D721Med (cell line): Measurements from ENCODE around the gene KLHL26.

ENCODE experiments used
- DNase-seq: peaks from one replicate; pipeline ENCODE4 v3.0.0; 2011; ENCODE audit warnings: low spot score; ENCODE audit not compliant: insufficient read length
- FAIRE-seq: peaks from 2 replicates; lab custom pipeline; 2011; peaks lifted over from hg19 to GRCh38; lab: Jason Lieb, UNC
- CTCF ChIP-seq: IDR thresholded peaks from 2 replicates; pipeline ENCODE4 v1.5.1; 2012; ENCODE audit warnings: mild to moderate bottlenecking, control low read depth; ENCODE audit not compliant: insufficient read depth; ENCODE audit errors: missing control alignments

Gene KLHL26

GRCh38 chr19:18603958-18604819, 32.6 kb upstream of the KLHL26 start:
- no peak for TF ChIP-seq CTCF
- FAIRE-seq = no peak
- DNase-seq = no peak

DNA sequence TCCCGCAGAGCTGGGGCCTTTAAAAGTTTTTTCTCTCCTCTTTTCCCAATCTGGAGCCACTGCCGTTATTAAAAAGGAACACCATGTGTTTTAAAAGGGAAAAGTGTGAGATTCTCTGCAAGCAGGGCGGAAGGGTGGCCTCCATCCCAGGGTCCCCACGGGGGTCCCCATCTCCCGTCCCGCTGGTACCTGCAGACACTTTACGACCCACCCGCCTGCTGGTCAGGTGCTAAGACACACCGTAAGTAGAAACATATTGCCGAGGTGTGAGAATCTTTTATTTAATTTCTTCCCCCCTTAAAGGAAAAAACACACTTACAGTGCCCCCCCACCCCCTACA, 32.0 kb upstream of the KLHL26 start:
- no peak for FAIRE-seq
- DNase-seq = no peak
- TF ChIP-seq CTCF = no peak

DNA sequence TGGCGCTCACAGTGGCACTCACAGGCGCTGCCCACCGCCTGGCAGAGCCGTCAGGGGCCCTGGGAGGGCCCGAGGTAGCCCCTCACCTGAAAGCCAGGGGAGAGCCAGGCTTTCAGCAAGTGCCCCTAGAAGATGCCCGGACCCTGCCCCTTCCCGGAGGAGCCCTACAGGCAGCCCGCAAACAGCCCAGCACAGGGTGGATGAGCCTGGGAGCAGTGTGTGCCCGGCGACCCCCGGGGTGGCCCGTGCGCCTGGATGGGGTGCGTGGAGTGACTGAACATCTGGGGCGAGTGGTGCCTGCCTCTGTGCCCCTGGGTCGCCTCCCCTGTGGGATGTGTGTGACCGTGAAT, 31.7 kb upstream of the KLHL26 start:
- no peak for TF ChIP-seq CTCF
- no peak for FAIRE-seq
- no peak for DNase-seq

DNA sequence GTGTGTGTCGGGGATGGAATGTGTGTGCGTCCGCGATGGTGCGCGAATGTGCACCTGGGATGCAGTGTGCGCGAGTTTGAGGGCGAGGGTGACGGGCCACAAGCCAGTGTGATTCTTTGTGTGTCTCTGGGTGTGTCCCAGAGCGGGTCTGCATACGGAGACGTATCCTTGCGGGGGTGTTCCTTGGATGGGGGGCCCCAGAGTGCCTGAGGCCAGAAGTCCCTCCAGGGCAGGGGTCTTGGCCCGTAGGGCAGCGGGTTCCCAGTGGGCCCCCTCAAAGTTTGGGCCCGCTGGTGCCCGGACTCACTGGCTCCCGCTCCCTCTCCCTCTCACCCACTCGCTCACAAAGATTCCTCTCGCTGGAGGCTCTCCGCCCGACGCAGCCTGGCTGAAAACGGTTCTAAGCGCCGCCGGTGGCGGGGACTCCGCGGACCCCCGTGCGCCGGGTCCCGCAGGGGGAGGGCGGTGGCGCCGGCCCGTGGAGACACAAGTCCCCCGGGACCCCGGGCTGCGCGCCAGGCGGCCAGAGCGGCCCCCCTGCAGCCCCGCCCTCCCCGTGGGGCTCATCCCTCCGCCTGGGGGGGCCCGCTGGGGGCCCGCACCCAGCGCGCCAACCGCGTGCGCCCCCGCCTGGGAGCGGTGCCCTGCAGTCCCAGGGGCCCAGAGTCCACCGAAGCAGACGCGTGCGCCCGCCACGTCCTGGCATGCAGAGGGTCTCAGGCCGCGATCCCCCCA, 31.1 kb upstream of the KLHL26 start:
- TF ChIP-seq CTCF = no peak
- no peak for FAIRE-seq

DNA sequence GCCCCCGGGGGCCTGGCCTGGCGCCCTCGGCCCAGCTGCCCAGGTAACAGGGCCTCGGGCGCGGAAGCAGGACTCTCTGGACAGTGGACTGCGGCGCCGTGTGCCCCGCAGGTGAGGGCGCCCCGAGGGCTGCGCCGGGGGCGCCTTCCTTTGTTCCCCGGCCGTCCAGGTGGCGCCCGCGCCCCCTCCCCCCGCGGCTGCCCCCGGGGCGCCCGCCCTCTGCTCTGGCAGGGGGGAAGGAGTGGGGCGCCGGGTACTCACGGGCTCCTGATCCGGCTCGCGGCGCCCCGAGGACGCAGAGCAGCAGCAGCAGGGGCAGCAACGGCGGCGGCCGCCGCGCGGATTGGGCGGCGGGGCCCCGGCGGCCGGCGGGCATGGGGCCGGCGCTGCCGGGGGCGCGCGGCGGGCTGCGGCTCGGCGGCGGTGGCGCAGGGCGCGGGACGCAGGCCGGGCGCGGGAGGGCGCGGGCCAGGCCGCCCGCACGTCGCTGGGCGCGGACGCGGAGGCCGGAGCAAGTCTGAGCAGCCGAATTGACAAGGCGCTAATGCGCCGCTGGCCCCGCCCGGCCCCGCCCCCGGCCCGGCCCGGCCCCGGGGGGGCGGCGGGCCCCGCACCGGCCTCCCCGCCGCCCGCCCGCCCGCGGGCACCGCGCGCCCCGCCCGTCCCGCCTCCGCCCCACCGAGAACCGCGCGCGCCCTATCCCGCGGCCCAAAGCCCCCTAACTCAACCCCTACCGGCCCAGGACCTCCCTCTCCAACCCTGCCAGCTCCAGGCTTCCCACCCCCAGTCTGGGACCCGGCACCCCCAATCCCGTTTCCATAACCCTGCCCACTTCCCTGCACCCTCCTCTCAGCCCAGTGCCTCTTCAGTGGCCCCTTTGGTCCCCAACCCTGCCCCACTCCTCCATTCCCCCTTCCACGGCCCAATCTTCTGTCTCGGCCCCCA, 30.3 kb upstream of the KLHL26 start, which contains the start of gene CRLF1:
Gene CRLF1, minus strand, starts transcription at position 519 of the 945 bp plus-strand sequence. Its CDS starts 143 bp downstream, at position 376.
- FAIRE-seq = no peak
- peak; percentile 45 for DNase-seq
- TF ChIP-seq CTCF = no peak

More for the DNA sequence above, 31.1 kb upstream of the KLHL26 start:
- DNase-seq = peak; percentile 43

DNA sequence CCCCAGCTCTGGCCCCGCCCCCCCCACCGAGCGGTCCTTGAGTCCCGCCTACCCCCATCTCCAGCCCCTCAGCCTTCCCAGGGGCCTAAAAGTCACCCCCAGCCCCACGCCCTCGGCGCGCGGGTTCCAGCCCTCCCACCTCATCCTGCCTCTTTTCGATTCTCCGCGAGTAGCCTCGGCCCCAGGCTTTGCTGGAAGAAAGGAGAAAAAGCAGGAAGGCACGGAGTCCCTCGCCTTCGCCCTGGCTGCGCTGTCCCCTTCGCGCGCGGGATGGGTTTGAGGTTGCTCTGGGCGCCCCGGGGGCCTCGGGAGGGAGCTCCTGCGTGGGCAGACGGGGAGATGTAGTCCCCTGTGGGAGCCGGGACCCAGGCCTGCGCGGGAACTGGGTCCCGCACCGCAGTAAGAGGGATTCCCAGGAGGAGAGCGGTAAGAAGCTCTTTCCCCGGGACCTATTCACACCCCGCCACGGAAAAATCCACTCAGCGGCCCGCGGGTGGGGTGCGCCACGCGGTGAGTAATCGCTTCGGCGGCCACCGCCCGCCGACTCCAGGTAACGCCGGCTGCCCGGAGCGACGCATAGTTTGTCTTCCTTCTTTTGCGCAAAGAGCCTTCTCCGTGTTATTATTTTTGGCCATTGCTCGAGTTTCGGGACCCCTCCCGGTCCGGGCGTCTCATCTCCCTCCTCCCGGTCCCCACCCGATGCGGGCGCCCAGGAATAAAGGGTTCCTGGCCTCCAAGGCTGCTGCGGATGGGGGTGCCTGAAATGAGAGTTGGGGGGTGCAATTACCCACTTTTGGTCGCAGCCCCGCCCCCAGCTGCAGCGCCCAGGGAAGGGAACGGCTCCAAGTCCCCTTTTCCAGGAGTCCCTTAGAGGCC, 29.4 kb upstream of the KLHL26 start:
- FAIRE-seq = no peak
- no peak for TF ChIP-seq CTCF
- DNase-seq = peak; percentile 57
